HepG2 (cell line): ENCODE data around the gene RNU6-1. TPM values are rescaled to one million over a fixed set of nuclear protein-coding genes. Genes with fewer than 3 reads are reported as not detected.

ENCODE experiments used
- ATAC-seq: fragments of 200-7000 bp; cut with Tn5 transposase; 3 replicates; pipeline ENCODE4 v1.9.1; 2020; ENCODE audit warnings: mild to moderate bottlenecking, moderate library complexity
- BruUV-seq: library from RNA; stranded (reverse); fragments of 400-500 nt; replicated peaks from 2 replicates; lab custom pipeline; 2021; lab: Mats Ljungman, UMichigan
- CTCF ChIA-PET: fragments of 300-600 bp; formaldehyde crosslinking; extraction: SDS; loops from one replicate; lab custom pipeline; 2021; ENCODE audit warnings: low total read pairs, inconsistent platforms, low intra/inter-chr PET ratio; lab: Yijun Ruan, JAX
- POLR2A ChIA-PET: fragments of 350-600 bp; sonication (Branson Sonifier 250); formaldehyde crosslinking; loops from one replicate; lab custom pipeline; 2020; ENCODE audit warnings: antibody characterized with exemption, inconsistent platforms; lab: Yijun Ruan, JAX
- DNase-seq: peaks from one replicate; pipeline ENCODE4 v3.0.0-alpha.2; 2015; ENCODE audit warnings: low spot score
- FAIRE-seq: peaks from 3 replicates; lab custom pipeline; 2011; peaks lifted over from hg19 to GRCh38; lab: Jason Lieb, UNC
- H2AFZ ChIP-seq: one replicate; pipeline ENCODE4 v1.6.1; 2011; ENCODE audit warnings: low read length, inconsistent platforms
- H3K27ac ChIP-seq: fragments of 300-600 bp; 3 replicates; pipeline ENCODE4 v1.8.0; 2011; ENCODE audit warnings: mixed run types, mild to moderate bottlenecking, mixed read lengths, low read length, inconsistent platforms; ENCODE audit not compliant: insufficient read depth; ENCODE audit errors: extremely low read length
- H3K27me3 ChIP-seq, 2 experiments: fragments of 200-600 bp in 1 of 2; 2 replicates in 1 of 2; 3 replicates in 1 of 2; pipeline versions ENCODE4 v1.6.0 to v1.8.0; 2011; ENCODE audit warnings: low read length in 2 of 2, mild to moderate bottlenecking in 2 of 2, moderate library complexity in 2 of 2, inconsistent platforms in 1 of 2; ENCODE audit not compliant: insufficient read depth in 2 of 2, control insufficient read depth in 1 of 2
- H3K36me3 ChIP-seq, 2 experiments: fragments of 200-600 bp in 1 of 2; replicated peaks in 1 of 2; 2 replicates in 1 of 2; 3 replicates in 1 of 2; pipeline versions ENCODE4 v1.5.1 to v1.8.0; 2011; ENCODE audit warnings: low read length in 2 of 2, inconsistent platforms in 1 of 2; ENCODE audit not compliant: insufficient read depth in 2 of 2, control insufficient read depth in 1 of 2
- H3K4me1 ChIP-seq: 2 replicates; pipeline ENCODE4 v1.5.1; 2012; ENCODE audit warnings: low read length, inconsistent platforms; ENCODE audit not compliant: insufficient read depth
- H3K4me2 ChIP-seq: 2 replicates; pipeline ENCODE4 v1.6.0; 2011; ENCODE audit warnings: low read depth, low read length, inconsistent platforms
- H3K4me3 ChIP-seq, 3 experiments: fragments of 200-600 bp in 1 of 3; sonication (generic), shearing (Covaris generic) in 1 of 3; replicated peaks in 1 of 3; 2 replicates each; pipeline ENCODE4 v1.5.1; 2011 to 2016; ENCODE audit warnings: low read length in 3 of 3, inconsistent platforms in 2 of 3, low read depth in 2 of 3, mild to moderate bottlenecking in 2 of 3, control low read depth in 1 of 3, mixed read lengths in 1 of 3; ENCODE audit not compliant: insufficient read depth in 1 of 3
- H3K79me2 ChIP-seq: one replicate; pipeline ENCODE4 v1.6.1; 2011; ENCODE audit warnings: low read length, inconsistent platforms; ENCODE audit not compliant: insufficient read depth
- H3K9ac ChIP-seq: 2 replicates; pipeline ENCODE4 v1.6.0; 2011; ENCODE audit warnings: mild to moderate bottlenecking, low read depth, low read length, inconsistent platforms; ENCODE audit not compliant: insufficient read depth
- H3K9me3 ChIP-seq: 2 replicates; pipeline ENCODE4 v1.5.1; 2012; ENCODE audit warnings: mild to moderate bottlenecking, low read length
- H4K20me1 ChIP-seq: 2 replicates; pipeline ENCODE4 v1.6.0; 2011; ENCODE audit warnings: inconsistent platforms, mild to moderate bottlenecking, low read length, moderate library complexity; ENCODE audit not compliant: insufficient read depth
- ATF4 ChIP-seq, 2 experiments: fragments of 450-650 bp in 1 of 2; sonication (generic) in 1 of 2; formaldehyde crosslinking; IDR thresholded peaks; 2 replicates each; pipeline versions ENCODE4 v1.5.0 to v1.8.0; 2020 to 2022; ENCODE audit warnings: mild to moderate bottlenecking in 1 of 2, missing genetic modification reagents in 1 of 2
- DNMT3B ChIP-seq: conservative IDR thresholded peaks from 2 replicates; pipeline ENCODE4 v1.6.1; 2016; ENCODE audit warnings: missing biosample characterization, control low read depth
- FOXJ3 ChIP-seq: sonication (generic); formaldehyde crosslinking; IDR thresholded peaks from 2 replicates; pipeline ENCODE4 v1.4.0; 2020; ENCODE audit warnings: missing genetic modification reagents, mild to moderate bottlenecking, borderline replicate concordance
- GABPB1 ChIP-seq: IDR thresholded peaks from 2 replicates; pipeline ENCODE4 v1.6.1; 2016; ENCODE audit warnings: mild to moderate bottlenecking, missing genetic modification reagents, moderate library complexity, missing compliant biosample characterization
- GFI1 ChIP-seq: sonication (generic); formaldehyde crosslinking; IDR thresholded peaks from 2 replicates; pipeline ENCODE4 v1.5.0; 2020; ENCODE audit warnings: missing genetic modification reagents, mild to moderate bottlenecking, borderline replicate concordance
- MNT ChIP-seq: fragments of 450-650 bp; IDR thresholded peaks from 2 replicates; pipeline ENCODE4 v1.6.1; 2016
- MYC ChIP-seq: sonication (generic); formaldehyde crosslinking; IDR thresholded peaks from 2 replicates; pipeline ENCODE4 v1.9.0; 2021; ENCODE audit warnings: missing genetic modification reagents, borderline replicate concordance
- NFKBIZ ChIP-seq: IDR thresholded peaks from 2 replicates; pipeline ENCODE4 v1.6.1; 2018; ENCODE audit warnings: missing genetic modification reagents, missing compliant biosample characterization
- PAX8 ChIP-seq: sonication (generic); formaldehyde crosslinking; IDR thresholded peaks from 2 replicates; pipeline ENCODE4 v1.8.0; 2022; ENCODE audit warnings: mild to moderate bottlenecking, missing genetic modification reagents, borderline replicate concordance
- RBM39 ChIP-seq: fragments of 200-400 bp; formaldehyde crosslinking; IDR thresholded peaks from one replicate; pipeline ENCODE4 v1.6.1; 2018; ENCODE audit warnings: antibody characterized with exemption, mild to moderate bottlenecking, low read depth, low read length; ENCODE audit not compliant: poor library complexity, severe bottlenecking
- SMC3 ChIP-seq: IDR thresholded peaks from 2 replicates; pipeline ENCODE4 v1.6.1; 2011; ENCODE audit warnings: low read length, improper control_type of control experiment
- SNRNP70 ChIP-seq: fragments of 200-400 bp; formaldehyde crosslinking; IDR thresholded peaks from 2 replicates; pipeline ENCODE4 v1.6.1; 2017; ENCODE audit warnings: mild to moderate bottlenecking, low read depth, low read length, moderate library complexity
- ZBTB43 ChIP-seq: sonication (generic); formaldehyde crosslinking; conservative IDR thresholded peaks from 2 replicates; pipeline ENCODE4 v1.4.0; 2020; ENCODE audit warnings: missing genetic modification reagents
- ZNF503 ChIP-seq: sonication (generic); formaldehyde crosslinking; IDR thresholded peaks from 2 replicates; pipeline ENCODE4 v1.4.0; 2020; ENCODE audit warnings: missing genetic modification reagents
- ZNF691 ChIP-seq: sonication (generic); formaldehyde crosslinking; IDR thresholded peaks from 2 replicates; pipeline ENCODE4 v1.4.0; 2020; ENCODE audit warnings: missing genetic modification reagents, low read depth, mild to moderate bottlenecking, borderline replicate concordance
- ZNF724P ChIP-seq: sonication (generic); formaldehyde crosslinking; IDR thresholded peaks from 2 replicates; pipeline ENCODE4 v1.8.0; 2022; ENCODE audit warnings: missing genetic modification reagents, borderline replicate concordance
- ZNF788 ChIP-seq: sonication (generic); formaldehyde crosslinking; IDR thresholded peaks from 2 replicates; pipeline ENCODE4 v1.5.0; 2020; ENCODE audit warnings: mild to moderate bottlenecking, missing genetic modification reagents, borderline replicate concordance
- WGBS: methylation state at CpG from one replicate; pipeline ENCODE4 v1.1.6; 2017; ENCODE audit warnings: low lambda C conversion rate; 5-methylcytosine and 5-hydroxymethylcytosine counted together
- in situ Hi-C: cut with HindIII; loops from 2 replicates; pipeline ENCODE4 v1.10.0; 2017; ENCODE audit warnings: low pct_unique_long_range_greater_than_20kb; ENCODE audit not compliant: extremely low pct_ligation_motif_present
- intact Hi-C: fragments of 100-400 bp; cut with micrococcal nuclease; formaldehyde crosslinking; loops from one replicate; pipeline ENCODE4 v1.10.0; 2022; ENCODE audit not compliant: unreplicated experiment
- polyA plus RNA-seq, 8 experiments: library from polyadenylated mRNA; depleted of rRNA in 3 of 8; stranded (reverse) in 7 of 8; unstranded in 1 of 8; fragments of >200 nt; fragmentation: Illumina TruSeq in 4 of 8; extraction: Trizol in 4 of 8; gene quantifications; 2 replicates each; pipeline versions ENCODE4 v1.2.1 to v1.2.3, GENCODE V29; 2011 to 2016; ENCODE audit warnings: low read depth in 4 of 8, missing spikeins in 1 of 8, mixed read lengths in 1 of 8; ENCODE audit not compliant: insufficient read depth in 1 of 8
- total RNA-seq, 5 experiments: library from RNA; depleted of rRNA; stranded (reverse); fragments of >200 nt; fragmentation: Illumina TruSeq; extraction: Trizol; gene quantifications; 2 replicates each; pipeline ENCODE4 v1.2.3, GENCODE V29; 2016; ENCODE audit warnings: low read depth in 1 of 5

The RNU6-1 gene
- total and polyA plus RNA-seq, 2 of the 13 experiments (the other 11 are each of a cell fraction or from before 2014, with no cell fraction given): under 0.01 TPM; not detected in 1

GRCh38 chr15:67854358-67854757 is 14.5 kb upstream of the RNU6-1 start (continued):
- TF ChIP-seq ATF4 (CRISPR knock-in tag; IDR thresholded peaks at IDR 0.05) (no peak), GABPB1 (peak; percentile 38; the same call in 1 of the 2 replicates)
- TF ChIP-seq, all 625 proteins: peak for 76

GRCh38 chr15:67853454-67853853 is 13.6 kb upstream of the RNU6-1 start:
- Histone ChIP-seq H3K9ac (no peak overlapping the region), H3K27me3 (no peaks in the 10 kb centered on the region), H3K9me3 (no peaks in the 10 kb centered on the region), H3K4me2 (no peak overlapping the region), H3K27ac (peak overlapping the region; percentile 60), H4K20me1 (no peaks in the 10 kb centered on the region), H3K4me1 (peaks cover 70% of the 10 kb centered on the region), H3K4me3 (no peak overlapping the region), H3K79me2 (no peaks in the 10 kb centered on the region), H2AFZ (no peak overlapping the region), H3K36me3 (no peaks in the 10 kb centered on the region)
- in situ Hi-C loops (no loop called here), intact Hi-C loops (no loop called here)
- WGBS: 95% methylated on average over 3 of the region's 3 CpGs
- ChIA-PET POLR2A (interaction anchor here (1.5 kb wide), 1 partner anchor 13 kb away, joined by 5 read pairs; no protein-coding TSS in a partner anchor), CTCF (no interaction called here)
- no peak for DNase-seq
- BruUV-seq: no TSS peak
- FAIRE-seq: no peak
- no peak for ATAC-seq
- TF ChIP-seq ZNF691 (no peak), PAX8 (no peak), ZNF788 (CRISPR knock-in tag) (no peak), ZNF503 (CRISPR knock-in tag) (no peak), DNMT3B (no peak), ZNF724P (CRISPR knock-in tag) (no peak), NFKBIZ (no peak), SMC3 (no peak), MNT (no peak), SNRNP70 (no peak), ZBTB43 (CRISPR knock-in tag) (no peak), FOXJ3 (CRISPR knock-in tag) (no peak), RBM39 (no peak), MYC (no peak), GFI1 (no peak)
